ENCODE results near the gene MAP2K3. TPM values are rescaled to one million over a fixed set of nuclear protein-coding genes. Genes with fewer than 3 reads are reported as not detected.

MAP2K3 gene
- total RNA-seq, 4 donors from 2014 or later = 15.5 to 23.4 (median 21.3) TPM

DNA sequence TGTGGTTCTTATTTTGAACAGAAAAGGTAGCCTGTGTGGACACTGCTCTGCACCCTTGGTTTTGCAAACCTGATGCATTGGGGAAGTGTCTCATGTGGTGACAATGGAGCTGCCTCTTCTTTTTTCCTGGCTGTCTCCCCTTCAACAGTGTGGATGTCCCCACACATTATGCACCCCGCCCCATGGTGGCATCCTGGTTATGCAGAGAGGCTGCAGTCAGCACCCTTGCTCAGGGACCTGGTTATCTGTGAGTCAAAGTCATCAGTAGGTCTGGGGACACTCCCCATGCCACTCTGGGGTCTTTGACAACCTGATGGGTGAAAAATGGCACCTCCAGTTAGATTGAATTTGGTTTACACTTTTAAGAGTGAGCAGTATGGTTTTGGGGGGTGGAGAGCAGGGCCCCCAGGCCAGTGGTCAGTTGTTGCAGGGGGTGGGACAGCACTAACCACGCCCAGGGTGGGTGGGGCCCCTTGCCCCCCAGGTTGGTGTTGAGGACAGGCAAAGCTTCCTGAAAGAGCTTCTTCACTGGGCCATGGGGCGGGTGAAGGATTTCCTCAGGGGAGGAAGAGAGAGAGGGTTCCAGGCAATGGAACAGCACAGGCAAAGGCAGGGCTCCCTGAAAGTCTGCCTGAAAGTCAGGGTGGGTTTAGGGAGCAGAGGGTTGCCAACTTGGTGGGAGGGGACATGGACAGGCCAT lies 67.0 kb downstream of the MAP2K3 start:
- H3K4me3 ChIP-seq (replicated peaks in 1 of 3) = no peak overlapping the region
- H3K27ac ChIP-seq = no peak overlapping the region
- no peaks in the 10 kb centered on the region for H3K27me3 ChIP-seq
- TF ChIP-seq CTCF (IDR thresholded peaks at IDR 0.05) = no peak
- TF ChIP-seq POLR2A (IDR thresholded peaks at IDR 0.05) = no peak
- 71 to 78% methylated on average over 3 of the region's 3 CpGs for WGBS, 2 donors
- intact Hi-C loops (cut with DNase I) = no loop called here
- H3K9me3 ChIP-seq = no peaks in the 10 kb centered on the region
- no peak for DNase-seq
- H3K36me3 ChIP-seq = no peaks in the 10 kb centered on the region
- H3K4me1 ChIP-seq = no peaks in the 10 kb centered on the region

GRCh38 chr17:21352221-21352980 lies 67.9 kb downstream of the MAP2K3 start:
- H3K4me1 ChIP-seq = peaks cover 0 to 5% of the 10 kb centered on the region in 2 donors
- no peaks in the 10 kb centered on the region for H3K27me3 ChIP-seq
- TF ChIP-seq POLR2A (IDR thresholded peaks at IDR 0.05) (no peak), CTCF (IDR thresholded peaks at IDR 0.05) (no peak)
- no peak overlapping the region for H3K4me3 ChIP-seq (replicated peaks in 1 of 3)
- WGBS, 2 donors = 90 to 92% methylated on average over 14 to 20 of the region's 23 CpGs
- no peaks in the 10 kb centered on the region for H3K36me3 ChIP-seq
- intact Hi-C loops (cut with DNase I) = no loop called here
- H3K9me3 ChIP-seq = no peaks in the 10 kb centered on the region
- DNase-seq = no peak
- no peak overlapping the region for H3K27ac ChIP-seq

DNA sequence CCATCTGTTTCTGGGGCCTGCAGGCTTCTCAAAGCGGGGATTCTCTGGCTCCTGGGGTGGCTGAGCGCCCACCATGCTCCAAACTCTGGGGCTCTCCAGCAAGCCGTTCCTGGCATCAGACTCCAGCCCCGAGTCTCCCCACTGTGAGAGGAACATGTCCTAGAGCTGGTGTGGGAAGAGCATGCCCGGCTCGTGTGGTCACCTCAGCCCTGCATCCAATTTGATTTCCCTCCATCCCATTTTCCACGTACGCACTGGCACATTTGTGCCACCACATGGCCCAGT lies 68.4 kb downstream of the MAP2K3 start:
- Histone ChIP-seq H3K9me3 (no peaks in the 10 kb centered on the region), H3K4me3 (replicated peaks in 1 of 3) (no peak overlapping the region), H3K27me3 (no peaks in the 10 kb centered on the region), H3K27ac (no peak overlapping the region), H3K4me1 (peaks cover 0 to 10% of the 10 kb centered on the region in 2 donors), H3K36me3 (no peaks in the 10 kb centered on the region)
- 84 to 91% methylated on average over 8 of the region's 8 CpGs for WGBS, 2 donors
- TF ChIP-seq CTCF (IDR thresholded peaks at IDR 0.05) = no peak
- DNase-seq = no peak
- intact Hi-C loops (cut with DNase I) = no loop called here

DNA sequence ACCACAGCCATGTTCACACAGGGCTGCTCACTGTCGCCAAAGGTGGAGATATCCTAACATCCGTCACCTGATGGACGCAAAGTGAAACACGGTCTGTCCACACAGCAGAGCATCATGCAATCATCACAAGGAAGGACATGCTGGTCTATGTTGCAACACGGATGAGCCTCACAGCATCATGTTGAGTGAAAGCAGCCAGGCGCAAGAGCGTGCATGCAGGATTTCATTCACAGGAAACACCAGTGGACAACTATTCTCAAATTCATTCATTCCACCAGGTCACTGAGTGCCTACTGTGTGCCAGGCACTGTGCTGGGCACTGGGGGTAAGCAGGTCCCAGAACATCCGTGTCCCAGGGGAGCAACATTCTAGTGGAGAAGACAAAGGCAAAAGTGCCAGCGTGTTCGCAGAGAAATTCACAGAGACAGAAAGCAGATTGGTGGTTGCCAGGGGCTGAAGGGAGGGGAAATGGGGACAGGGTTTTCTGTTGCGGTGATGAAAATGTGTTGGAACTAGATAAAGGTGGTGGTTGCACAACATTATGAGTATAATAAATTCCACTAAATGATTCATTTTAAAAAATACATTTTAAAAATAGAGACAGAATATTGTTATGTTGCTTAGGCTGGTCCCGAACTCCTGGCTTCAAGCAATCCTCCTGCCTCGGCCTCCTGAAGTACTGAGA lies 69.0 kb downstream of the MAP2K3 start:
- Histone ChIP-seq H3K4me1 (peaks cover 0 to 14% of the 10 kb centered on the region in 2 donors), H3K27ac (no peak overlapping the region), H3K4me3 (replicated peaks in 1 of 3) (no peak overlapping the region), H3K27me3 (no peaks in the 10 kb centered on the region), H3K36me3 (no peaks in the 10 kb centered on the region), H3K9me3 (no peaks in the 10 kb centered on the region)
- intact Hi-C loops (cut with DNase I) = no loop called here
- no peak for TF ChIP-seq POLR2A (IDR thresholded peaks at IDR 0.05)
- no peak for TF ChIP-seq CTCF (IDR thresholded peaks at IDR 0.05)
- DNase-seq = no peak
- 84 to 85% methylated on average over 13 of the region's 13 CpGs for WGBS, 2 donors
